ENCODE measurements around the gene POU2F1.

Gene POU2F1

GRCh38 chr1:167472752-167473521 is 252.3 kb downstream of the POU2F1 start:
- no peak for DNase-seq

GRCh38 chr1:167473761-167474160 is 253.1 kb downstream of the POU2F1 start:
- DNase-seq, result no peak

GRCh38 chr1:167474191-167474641 is 253.5 kb downstream of the POU2F1 start:
- peak; percentile 68 for DNase-seq

GRCh38 chr1:167476061-167476460 is 255.4 kb downstream of the POU2F1 start:
- DNase-seq, result no peak

All from CD4-positive, alpha-beta T cell treated with Interleukin-17A for 1 hour (primary cell).